ENCODE data around the gene FIZ1.
A peak's percentile ranks its signal among the peaks of the same experiment; 100 is the strongest.

FIZ1 gene

DNA sequence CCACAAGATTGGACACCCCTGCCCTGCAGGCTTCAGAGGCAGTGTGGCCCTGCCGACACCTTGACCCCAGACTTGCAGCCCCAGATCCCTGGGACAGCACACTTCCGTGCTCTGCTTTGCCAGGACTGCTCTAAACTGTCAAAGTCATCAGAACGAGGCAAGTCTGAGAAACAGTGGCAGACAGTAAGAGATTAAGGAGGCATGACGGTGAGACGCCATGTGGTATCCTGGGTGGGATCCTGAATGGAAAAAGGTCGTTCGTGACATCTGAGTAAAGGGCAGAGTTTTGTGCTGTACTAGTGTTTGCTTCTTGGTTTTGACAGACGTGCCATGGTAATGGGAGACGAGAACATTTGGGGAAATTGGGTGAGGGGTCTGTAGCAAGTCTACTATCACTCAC, 32.5 kb downstream of the FIZ1 start:
- DNase-seq, result no peak

GRCh38 chr19:55563261-55563690, 36.0 kb downstream of the FIZ1 start:
- no peak for DNase-seq

GRCh38 chr19:55559684-55560083, 39.6 kb downstream of the FIZ1 start:
- no peak for DNase-seq

DNA sequence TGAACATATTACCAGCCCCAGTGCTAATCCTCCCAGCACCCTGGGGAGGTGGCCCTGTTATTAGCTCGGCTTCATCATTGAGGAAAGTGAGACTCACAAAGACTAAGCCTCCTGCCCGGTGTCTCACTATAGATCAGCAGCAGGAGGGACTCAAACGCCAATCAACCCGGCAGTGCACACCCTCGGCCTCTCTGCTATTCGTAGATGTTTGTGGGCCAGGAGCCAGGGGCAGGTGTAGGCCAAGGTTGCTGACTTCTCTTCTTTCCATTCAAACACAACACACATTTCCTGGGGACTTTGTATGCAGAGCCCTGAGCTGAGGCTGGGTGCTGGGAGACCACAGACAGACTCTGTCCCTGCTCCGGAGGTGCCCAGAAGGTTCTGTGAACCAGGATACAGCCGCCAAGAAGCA, 44.6 kb downstream of the FIZ1 start:
- DNase-seq, result no peak

DNA sequence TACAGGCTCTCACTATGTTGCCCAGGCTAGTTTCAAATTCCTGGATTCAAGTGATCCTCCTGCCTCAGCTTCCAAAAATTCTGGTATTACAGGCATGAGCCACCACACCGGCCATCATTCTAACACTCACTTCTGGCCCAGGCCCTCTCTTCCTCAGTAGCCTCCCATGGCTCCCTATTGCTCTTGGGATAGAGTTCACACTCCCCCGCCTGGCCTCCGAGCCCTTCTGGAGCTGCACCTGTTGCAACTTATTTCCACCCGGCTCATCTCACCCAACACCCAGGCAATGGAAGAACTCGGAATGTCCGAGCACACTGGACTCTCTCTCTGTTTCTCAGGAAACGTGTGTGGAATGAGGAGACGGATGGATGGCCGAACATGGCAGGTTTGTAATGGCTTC, 45.0 kb downstream of the FIZ1 start:
- DNase-seq, result no peak

- no peak for DNase-seq
Observed at GRCh38 chr19:55553217-55554182, 45.8 kb downstream of the FIZ1 start.

DNA sequence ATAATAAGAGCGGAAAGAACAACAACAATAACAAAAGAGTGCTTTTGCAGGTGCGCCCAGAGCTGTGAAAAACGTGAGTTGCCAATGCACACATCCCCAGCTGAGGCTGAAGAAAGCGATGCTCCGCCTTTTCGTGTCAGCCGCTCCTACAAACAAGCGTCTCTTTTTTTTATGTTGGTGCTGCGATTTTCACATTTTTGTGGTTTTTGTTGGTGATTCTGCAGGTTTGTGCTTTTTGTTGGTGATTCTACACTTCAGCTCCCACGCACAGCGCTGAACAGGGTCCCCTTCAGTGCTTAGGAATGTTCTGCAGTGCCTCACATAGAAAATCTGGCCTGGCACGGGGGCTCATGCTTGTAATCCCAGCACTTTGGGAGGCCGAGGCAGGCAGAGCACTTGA, 46.7 kb downstream of the FIZ1 start:
- DNase-seq, result no peak

DNA sequence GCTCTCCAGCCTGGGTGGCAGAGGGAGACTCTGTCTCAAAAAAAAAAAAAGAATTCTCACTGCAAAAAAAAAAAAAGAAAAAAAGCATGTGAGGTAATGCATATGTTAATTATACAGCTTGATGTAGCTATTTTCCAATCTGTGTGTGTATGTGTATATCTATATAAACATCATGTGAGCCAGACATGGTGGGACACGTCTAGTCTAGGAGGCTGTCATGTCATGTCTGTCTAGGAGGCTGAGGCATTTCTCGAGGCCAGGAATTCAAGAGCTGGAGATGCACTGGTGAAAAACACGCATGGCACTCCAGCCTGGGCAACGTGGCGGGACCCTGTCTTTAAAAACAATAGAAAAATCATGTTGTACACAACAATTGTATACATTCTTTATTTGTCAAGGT, 47.1 kb downstream of the FIZ1 start:
- no peak for DNase-seq

- no peak for DNase-seq
Observed at GRCh38 chr19:55550321-55550650, 49.0 kb downstream of the FIZ1 start.

GRCh38 chr19:55549500-55550320, 49.6 kb downstream of the FIZ1 start:
- peak; percentile 11 for DNase-seq

- no peak for DNase-seq
Observed at GRCh38 chr19:55546822-55547614, 52.3 kb downstream of the FIZ1 start.

DNA sequence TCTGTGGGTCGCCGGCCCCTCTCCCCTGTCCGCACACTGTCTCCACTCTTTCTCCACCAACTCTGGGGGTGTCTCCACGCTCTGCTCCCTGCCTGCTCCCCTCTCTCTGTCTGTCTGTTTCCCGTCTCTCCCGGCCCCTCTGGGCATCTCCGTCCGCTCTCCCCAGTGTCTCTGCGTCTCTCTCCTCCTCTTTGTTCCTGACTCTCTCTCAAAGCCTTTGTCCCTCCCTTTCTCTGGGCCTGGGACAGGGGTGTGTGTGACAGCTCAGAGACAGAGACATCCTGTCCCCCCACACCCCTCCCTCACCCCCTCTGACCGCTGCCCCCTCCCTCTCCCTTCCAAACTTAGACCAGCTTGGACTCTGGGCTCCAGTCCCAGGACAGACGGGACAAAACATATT, 53.3 kb downstream of the FIZ1 start:
- no peak for DNase-seq

- no peak for DNase-seq
Observed at GRCh38 chr19:55545443-55545842, 53.9 kb downstream of the FIZ1 start, which contains the start of gene SBK3. Gene SBK3 (minus strand): TSS chr19:55545543. CDS start chr19:55545543, 0 bp downstream.

DNA sequence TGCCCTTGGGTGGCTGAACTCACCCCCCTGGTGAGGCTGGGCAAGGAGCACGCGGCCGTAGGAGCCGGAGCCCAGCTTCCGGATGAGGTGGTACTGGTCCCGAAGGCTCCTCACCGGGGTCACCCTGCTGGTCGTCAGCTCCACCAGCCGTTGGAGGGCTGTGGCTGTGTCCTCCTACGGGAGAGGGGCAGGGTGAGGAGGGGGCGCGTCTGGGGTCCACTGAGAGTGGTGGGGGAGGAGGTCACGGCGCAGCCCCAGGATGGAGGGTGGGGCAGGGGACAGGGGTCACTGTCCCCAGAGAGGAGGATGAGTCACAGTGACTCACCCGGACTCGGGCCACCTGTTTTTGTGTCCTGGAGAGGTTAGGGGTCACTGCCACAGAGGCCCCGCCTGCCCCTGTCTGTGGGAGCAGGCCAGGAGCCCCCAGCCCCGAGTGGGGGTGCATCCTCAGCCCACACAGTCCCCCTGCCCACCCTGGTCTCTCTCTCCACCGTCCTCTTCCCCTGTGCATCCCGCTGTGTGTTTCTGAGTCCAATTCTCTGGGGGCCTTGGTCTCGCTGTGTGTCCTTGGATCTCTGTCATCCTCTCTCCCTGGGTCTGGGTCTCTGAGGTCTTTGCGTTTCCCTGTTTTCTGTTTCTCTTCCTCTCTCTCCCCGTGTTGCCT, 54.4 kb downstream of the FIZ1 start:
- no peak for DNase-seq

- DNase-seq, result no peak
Observed at GRCh38 chr19:55544014-55544413, 55.3 kb downstream of the FIZ1 start.

DNA sequence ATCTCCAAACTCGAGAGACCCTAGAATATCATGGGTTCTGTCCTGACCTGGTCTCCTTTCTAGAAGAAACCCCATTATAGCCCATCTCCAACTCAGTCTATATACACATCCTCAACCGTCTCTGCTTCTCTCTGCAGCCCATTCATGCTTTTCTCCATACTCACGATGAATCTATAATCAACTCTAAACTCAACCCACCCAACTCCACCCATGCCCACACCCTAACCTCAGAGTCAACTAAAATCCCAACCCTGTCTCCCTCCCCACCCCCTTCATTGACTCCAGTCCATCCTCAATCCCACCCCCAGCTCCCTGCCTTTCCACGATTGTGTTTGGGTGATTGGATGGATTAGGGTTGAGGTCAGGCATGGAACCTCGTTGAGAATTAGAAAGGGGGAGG, 55.8 kb downstream of the FIZ1 start:
- no peak for DNase-seq

DNA sequence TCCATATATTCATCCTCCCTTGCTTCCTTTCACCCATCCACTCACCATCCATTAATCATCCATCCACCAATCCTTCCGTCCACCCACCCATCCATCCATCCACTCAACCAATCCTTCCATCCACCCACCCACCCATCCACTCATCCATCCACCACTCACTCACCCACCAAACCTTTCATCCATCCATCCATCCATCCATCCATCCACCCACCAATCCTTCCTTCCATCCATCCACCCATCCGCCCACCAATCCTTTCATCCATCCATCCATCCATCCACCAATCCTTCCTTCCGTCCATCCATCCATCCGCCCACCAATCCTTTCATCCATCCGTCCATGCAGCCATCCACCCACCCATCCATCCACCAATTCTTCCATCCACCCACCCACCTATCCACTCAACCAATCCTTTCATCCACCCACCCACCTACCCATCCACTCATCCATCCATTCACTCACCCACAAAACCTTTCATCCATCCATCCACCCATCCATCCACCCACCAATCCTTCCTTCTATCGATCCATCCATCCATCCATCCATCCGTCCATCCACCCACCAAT, 56.9 kb downstream of the FIZ1 start:
- DNase-seq, result no peak

All from DMS79 (cell line).